ENCODE data around the gene COPS8.

COPS8 gene

DNA sequence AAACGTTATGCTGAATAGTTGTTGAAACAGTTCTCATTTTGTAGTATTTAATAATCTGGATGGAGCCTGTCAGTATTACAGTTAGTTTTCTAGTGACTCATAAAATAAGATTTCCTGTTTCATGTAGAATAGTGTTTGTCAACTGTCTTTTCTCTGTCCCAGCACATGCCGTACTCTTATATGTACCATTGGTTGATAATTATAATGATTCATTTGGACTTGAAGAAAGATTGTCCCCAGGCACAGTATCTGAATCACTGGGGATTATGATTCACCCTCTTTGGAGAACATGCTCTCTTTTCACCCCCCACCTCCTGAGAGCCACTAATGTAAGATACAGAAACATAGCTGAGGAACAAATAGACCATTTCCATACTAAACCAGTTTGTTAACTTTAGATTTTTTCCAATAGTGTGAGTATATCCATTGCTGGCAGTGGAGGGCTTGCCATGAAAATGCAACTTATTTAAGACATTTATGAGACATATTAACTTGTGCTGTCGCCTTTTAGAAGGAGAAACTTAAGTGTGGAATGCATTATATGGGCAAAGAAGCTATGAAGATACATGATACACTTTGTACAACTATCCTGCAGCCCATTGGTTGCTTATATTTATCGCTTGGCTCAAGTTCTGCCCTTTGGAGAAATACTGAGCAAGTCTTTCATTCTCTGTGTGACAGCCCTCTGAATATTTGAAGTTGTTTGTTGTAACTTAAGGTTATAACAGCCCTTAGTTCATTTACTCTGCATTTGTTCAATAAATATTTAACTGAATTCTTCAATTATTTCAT, 12.4 kb downstream of the COPS8 start:
- peak; percentile 31 for DNase-seq (ENCODE audit: low read depth, low spot score)

GRCh38 chr2:237099804-237100203, 14.1 kb downstream of the COPS8 start:
- DNase-seq (ENCODE audit: low read depth, low spot score) = no peak

DNA sequence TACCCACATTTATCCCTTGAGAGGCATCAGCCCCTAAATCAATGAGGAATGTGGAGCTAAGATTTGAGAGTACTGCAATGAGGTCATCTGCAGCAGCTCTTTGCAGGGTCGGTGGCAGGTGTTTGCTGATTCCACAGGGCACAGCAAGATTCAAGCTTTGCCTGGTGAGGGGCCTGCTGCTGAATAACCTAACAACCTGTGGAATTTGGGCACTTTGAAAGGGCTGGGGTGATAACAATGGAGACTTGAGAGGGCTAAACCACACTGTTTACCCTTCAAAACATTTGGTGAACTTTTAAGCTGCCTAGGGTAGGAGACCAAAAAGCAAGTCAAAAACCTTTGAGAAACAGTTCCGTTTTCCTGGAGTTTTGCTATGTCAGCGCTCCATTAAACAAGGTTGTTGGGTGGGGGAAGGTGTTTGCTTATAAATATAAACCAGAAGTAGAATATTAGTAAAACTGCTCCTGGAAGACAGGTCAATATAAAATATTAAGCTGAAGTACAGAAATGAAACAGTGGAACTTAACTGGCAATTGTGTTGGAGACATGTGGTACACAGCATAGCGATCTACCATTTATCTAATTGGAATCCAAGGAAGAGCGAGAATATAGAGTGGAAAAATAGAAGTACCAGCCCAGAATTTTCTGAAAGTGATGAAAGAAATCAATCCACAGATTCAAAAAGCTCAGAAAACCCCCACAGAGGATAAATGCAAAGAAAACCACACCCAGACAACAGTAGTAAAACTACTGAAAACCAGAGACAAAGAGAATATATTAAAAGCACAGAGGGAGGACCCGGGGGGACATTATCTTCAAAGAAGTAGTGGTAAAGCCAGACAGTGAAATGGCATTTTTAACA, 15.7 kb downstream of the COPS8 start:
- no peak for DNase-seq (ENCODE audit: low read depth, low spot score)

DNA sequence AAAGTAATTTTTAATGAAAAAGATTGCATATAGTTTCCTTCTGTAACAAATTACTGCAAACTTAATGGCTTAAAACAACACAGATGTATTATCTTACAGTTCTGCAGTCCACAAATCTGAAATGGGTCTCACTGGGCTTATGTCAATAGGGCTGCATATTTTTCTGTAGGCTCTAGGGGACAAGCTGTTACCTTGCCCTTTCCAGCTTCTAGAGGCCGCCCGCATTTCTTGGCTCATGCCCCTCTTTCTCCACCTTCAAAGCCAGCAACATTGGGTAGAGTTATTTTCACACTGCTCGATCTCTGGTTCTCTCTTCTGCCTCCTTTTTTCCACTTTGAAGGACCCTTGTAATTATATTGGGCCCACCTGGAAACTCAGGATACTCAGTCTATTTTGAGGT, 16.7 kb downstream of the COPS8 start:
- no peak for DNase-seq (ENCODE audit: low read depth, low spot score)

- no peak for DNase-seq (ENCODE audit: low read depth, low spot score)
Measured at GRCh38 chr2:237109421-237109934, 23.8 kb downstream of the COPS8 start.

DNA sequence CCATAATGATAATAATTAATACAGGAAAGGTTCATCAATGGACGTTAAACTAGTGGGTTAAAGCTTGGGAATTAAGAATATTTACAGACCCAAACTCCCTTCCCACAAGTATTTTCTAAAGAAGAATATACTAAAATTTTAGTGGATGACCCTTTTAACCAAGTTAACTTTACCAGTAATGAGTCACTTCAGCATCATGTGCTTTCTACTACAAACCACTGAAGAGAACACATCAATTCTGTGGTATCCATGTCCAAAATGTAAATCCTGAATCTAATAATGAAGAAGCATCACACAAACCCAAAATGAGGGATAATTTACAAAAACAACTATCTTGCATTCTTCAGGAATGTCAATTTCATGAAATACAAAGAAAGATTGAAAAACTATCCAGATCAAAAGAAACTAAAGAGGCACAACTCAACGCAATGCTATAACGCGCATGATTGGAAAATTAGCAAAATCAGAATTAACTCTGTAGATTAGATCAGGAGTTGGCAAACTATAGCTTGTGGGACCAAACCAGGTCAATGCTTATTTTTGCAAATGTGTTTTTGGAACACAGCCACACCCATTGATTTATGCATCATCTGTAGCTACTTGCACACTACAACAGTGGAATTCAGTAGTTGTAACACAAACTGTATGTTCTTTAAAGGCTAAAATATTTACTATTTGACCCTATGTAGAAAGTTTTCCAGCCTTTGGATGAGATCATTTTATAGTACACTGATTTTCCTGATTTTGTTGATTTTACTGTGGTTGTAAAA, 27.5 kb downstream of the COPS8 start:
- no peak for DNase-seq (ENCODE audit: low read depth, low spot score)

DNA sequence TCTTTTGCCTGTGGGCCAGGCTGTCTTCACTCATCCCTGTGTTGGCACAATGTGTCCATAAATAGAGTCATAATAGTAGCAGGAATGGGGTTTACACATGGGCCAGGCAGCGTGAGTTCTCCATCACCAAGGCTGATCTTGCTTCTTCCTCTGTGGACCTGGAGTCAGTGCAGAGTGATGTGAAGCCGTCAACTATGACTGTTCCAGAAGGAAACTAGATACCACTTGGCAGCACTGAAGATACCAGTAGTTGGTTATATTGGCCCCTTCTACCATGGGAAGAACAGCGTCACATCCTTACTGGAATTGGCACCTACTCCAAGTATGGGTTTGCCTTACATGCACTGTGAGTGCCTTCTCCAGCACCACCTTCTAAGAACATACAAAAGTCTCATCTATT, 30.2 kb downstream of the COPS8 start:
- no peak for DNase-seq (ENCODE audit: low read depth, low spot score)

GRCh38 chr2:237116431-237116830, 30.7 kb downstream of the COPS8 start:
- no peak for DNase-seq (ENCODE audit: low read depth, low spot score)

GRCh38 chr2:237118025-237118424, 32.3 kb downstream of the COPS8 start:
- no peak for DNase-seq (ENCODE audit: low read depth, low spot score)

- no peak for DNase-seq (ENCODE audit: low read depth, low spot score)
Measured at GRCh38 chr2:237118561-237119155, 33.0 kb downstream of the COPS8 start.

DNA sequence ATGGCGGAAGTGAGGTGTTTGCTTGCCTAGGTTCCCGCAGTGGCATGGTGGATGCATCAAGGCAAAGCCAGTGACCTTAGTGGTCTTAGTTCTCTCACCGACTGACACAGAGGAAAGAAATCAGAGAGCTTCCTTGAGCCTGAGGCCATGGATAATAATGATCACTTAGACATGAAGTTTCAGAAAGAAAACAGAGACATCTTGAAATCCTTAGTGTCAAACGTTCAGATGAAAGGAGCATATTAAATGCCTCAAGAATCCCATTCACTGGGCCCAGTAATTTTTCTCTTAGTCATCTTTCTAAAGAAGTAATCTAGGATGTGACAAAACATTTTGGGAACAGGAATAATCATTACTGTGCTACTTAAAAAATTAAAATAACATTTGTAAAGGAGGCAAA, 35.2 kb downstream of the COPS8 start:
- DNase-seq (ENCODE audit: low read depth, low spot score) = no peak

GRCh38 chr2:237121321-237121720, 35.6 kb downstream of the COPS8 start:
- no peak for DNase-seq (ENCODE audit: low read depth, low spot score)

DNA sequence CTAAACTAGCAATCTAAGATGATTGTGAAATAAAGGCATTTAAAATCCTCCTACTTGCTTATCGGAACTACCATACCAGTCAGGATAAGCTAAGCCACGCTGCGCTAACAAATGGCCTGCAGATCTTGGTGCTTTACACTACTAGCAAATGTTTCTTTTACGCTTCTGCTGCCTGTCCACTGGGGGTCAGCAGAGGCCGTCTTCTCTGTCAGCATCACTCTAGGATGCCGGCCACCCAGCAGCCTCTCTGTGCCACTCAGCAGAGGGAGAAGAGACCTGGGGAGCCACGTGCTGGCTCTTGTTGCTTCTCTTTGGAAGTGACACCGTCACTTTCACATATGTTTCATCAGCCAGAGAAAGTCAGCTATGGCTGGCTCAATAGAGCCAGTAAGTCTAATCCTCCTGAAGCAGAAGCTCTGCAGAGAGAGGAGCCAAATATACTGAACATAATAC, 36.6 kb downstream of the COPS8 start:
- DNase-seq (ENCODE audit: low read depth, low spot score) = no peak

- no peak for DNase-seq (ENCODE audit: low read depth, low spot score)
Measured at GRCh38 chr2:237124820-237125219, 39.1 kb downstream of the COPS8 start.

DNA sequence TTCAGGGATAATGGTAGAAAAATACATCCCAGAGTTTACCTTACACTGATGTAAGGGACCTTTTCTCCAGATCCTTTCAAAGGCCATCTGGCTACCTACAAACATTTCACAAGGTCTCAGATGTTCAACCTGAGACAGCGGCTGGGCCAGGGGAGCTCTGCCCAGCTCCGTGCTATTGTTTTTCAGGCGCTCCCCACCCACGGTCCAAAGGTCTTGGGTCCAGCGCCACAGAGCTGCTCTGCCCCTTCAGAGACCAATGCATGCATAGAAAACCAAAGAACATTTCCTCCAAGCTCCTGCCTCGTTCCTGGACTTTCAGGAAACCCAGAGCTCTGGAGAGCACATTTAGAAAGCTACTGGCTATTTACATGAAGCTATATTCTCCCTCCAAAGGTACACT, 40.3 kb downstream of the COPS8 start:
- DNase-seq (ENCODE audit: low read depth, low spot score) = no peak

DNA sequence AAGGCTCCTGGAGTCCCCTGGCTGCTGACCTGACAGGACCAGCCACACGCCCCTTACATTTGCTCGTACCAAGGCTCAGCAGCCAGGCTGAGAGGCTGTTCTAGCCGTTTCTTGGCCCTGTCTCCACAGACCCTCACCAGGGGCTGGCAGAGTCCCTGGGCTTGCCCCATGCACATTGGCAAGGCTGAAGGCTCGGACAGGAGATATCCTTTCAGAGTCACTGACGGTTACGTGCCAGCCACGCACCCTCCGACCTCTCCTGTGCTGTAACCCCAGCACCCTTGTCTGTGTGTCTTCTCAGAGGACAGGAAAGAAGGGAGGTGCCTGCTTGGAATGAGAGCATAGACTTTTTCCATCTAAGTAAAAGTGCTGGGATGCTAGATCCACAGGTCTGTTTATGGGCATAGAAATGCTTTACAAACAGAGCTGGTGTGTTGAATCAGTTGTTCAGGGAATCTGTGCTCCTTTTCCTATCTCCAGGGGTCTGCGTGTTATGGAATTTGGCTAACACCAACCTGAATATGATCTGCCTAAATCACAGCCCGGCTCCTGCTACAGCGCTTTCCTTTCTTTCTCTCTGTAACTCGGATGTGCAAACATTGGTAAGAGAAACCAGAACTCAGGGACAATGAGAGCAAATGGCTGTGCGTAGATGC, 41.0 kb downstream of the COPS8 start:
- no peak for DNase-seq (ENCODE audit: low read depth, low spot score)

DNA sequence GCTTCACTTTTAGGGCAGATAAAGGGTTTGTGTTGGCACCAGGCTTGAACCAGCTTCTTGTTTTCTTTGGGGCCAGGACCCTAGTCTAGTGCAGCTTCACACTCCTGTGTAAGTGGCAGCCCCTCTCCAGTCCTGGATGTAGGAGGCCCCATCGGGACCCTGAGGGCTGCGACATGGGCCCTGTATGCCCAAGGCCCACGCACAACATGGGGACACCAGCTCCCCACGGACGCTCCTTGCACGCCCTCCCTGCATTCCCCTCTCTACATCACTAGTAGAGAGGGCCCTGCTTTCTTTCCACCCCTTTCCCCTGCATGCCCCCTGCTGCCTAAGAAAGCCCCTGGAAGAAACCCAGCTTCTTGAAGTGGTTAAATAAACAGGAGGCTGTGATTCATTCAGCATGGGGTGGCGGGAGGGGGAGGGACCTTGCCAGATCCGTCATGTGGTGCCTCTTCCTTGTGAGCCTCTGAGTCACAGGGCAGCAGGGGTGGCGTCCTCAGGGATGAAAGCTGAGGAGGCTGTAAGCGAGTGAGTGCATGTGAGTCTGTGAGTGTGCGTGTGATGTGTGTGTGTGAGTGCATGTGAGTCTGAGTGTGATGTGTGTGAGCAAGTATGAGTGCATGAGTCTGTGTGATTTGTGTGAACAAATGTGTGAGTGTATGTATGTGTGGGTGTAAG, 42.5 kb downstream of the COPS8 start:
- peak; percentile 100 for DNase-seq (ENCODE audit: low read depth, low spot score)

DNA sequence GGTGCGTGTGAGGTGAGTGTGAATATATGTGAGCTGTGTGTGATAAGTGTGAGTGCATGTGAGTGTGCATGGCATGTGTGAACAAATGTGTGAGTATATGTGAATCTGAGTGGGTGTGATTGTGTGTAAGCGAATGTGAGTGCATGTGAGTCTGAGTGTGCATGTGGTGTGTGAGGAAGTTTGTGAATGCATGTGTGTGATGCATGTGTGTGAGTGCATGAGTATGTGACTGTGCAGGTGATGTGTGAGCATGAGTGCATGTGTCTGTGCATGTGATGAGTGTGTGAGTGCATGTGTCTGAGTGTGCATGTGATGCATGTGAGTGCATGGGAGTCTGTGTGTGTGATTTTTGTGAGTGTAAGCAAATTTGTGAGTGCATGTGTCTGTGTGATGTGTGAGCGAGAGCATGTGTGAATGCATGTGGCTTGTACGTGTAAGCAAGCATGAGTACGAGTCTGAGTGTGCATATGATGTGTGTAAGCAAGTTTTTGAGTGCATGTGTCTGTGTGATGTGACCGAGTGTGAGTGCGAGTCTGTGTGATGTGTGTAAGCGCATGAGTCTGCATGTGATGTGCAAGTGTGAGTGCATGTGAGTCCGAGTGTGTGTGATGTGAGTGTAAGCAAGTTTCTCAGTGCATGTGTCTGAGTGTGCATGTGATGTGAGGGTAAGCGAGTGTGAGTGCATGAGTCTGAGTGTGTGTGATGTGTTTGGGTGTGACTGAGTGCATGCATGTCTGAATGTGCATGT, 43.3 kb downstream of the COPS8 start:
- no peak for DNase-seq (ENCODE audit: low read depth, low spot score)

DNA sequence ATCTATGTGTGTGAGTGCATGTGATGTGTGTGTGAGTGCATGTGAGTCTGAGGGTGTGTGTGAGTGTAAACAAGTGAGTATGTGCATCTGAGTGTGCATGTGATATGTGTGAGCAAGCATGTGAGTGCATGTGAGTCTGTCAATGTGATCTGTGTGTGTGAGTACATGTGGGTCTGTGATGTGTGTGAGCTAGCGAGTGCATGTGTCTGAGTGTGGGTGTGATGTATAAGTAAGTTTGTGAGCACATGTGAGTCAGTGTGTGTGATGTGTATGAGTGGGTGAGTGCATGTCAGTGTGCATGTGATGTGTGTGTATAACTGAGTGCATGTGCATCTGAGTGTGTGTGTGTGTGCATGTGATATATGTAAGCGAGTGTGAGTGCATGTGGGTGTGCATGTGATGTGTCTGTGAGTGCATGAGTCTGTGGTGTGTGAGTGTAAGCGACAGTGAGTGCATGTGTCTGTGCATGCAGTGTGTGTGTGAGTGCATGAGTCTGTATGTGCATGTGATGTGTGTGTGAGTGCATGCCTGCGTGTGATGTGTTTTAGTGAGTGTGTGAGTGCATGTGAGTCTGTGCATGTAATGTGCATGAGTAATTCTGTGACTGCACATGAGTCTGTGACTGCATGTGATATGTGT, 44.1 kb downstream of the COPS8 start:
- no peak for DNase-seq (ENCODE audit: low read depth, low spot score)
